Prostate gland (tissue), 2 donors: ENCODE results near the gene NYAP2. TPM values are rescaled to one million over a fixed set of nuclear protein-coding genes. Genes with fewer than 3 reads are reported as not detected.

ENCODE experiments used
- DNase-seq: peaks from one replicate; pipeline ENCODE4 v3.0.0-alpha.2; 2019; ENCODE audit warnings: low spot score
- H3K27ac ChIP-seq, 2 donors: fragments of 200-600 bp; sonication (generic); 2 replicates each; pipeline ENCODE4 v1.5.1; 2017 to 2019
- H3K27me3 ChIP-seq: fragments of 200-600 bp; sonication (generic); replicated peaks from 2 replicates; pipeline ENCODE4 v1.5.1; 2019; ENCODE audit not compliant: insufficient read depth
- H3K36me3 ChIP-seq, 2 donors: fragments of 200-600 bp; sonication (generic); 1 replicate in 1 of 2; 2 replicates in 1 of 2; pipeline versions ENCODE4 v1.5.1 to v1.8.1; 2017 to 2019
- H3K4me1 ChIP-seq: fragments of 200-600 bp; sonication (generic); replicated peaks from 2 replicates; pipeline ENCODE4 v1.5.1; 2019
- H3K4me3 ChIP-seq, 2 donors: fragments of 200-600 bp; sonication (generic); 2 replicates each; pipeline ENCODE4 v1.5.1; 2017 to 2019
- H3K9me3 ChIP-seq: fragments of 200-600 bp; sonication (generic); 2 replicates; pipeline ENCODE4 v1.5.1; 2017
- CTCF ChIP-seq, 4 experiments: fragments of 200-600 bp in 2 of 4; fragments of 450-650 bp in 2 of 4; sonication (generic) in 2 of 4; IDR thresholded peaks; 1 replicate in 3 of 4; 2 replicates in 1 of 4; pipeline ENCODE4 v1.5.1; 2016 to 2019; ENCODE audit warnings: antibody characterized with exemption in 4 of 4, mild to moderate bottlenecking in 2 of 4, moderate library complexity in 2 of 4
- POLR2A ChIP-seq: fragments of 450-650 bp; IDR thresholded peaks from one replicate; pipeline ENCODE4 v1.6.1; 2016; ENCODE audit warnings: antibody characterized with exemption, mild to moderate bottlenecking
- POLR2AphosphoS5 ChIP-seq: sonication (generic); formaldehyde crosslinking; IDR thresholded peaks from one replicate; pipeline ENCODE4 v1.6.1; 2017; ENCODE audit warnings: antibody characterized with exemption
- WGBS: methylation state at CpG from one replicate; pipeline ENCODE4 v1.1.5; 2018; 5-methylcytosine and 5-hydroxymethylcytosine counted together
- intact Hi-C: fragments of 100-400 bp; cut with DNase I; formaldehyde crosslinking; loops from one replicate; pipeline ENCODE4 v1.14.2; 2022
- total RNA-seq, 2 donors: library from RNA; depleted of rRNA; stranded (reverse); fragments of >200 nt; gene quantifications; one replicate each; pipeline ENCODE4 v1.1.0, GENCODE V29; 2016

NYAP2 gene
- total RNA-seq, 2 donors from 2014 or later, result 0.14 TPM; not detected in 1

GRCh38 chr2:225431105-225431863 lies 31.8 kb downstream of the NYAP2 start:
- Histone ChIP-seq H3K4me1 (no peaks in the 10 kb centered on the region), H3K36me3 (no peaks in the 10 kb centered on the region), H3K4me3 (no peak overlapping the region), H3K27me3 (no peaks in the 10 kb centered on the region), H3K27ac (no peak overlapping the region), H3K9me3 (no peaks in the 10 kb centered on the region)
- no peak for DNase-seq
- no peak for TF ChIP-seq POLR2AphosphoS5
- TF ChIP-seq CTCF (IDR thresholded peaks at IDR 0.05), result no peak
- no peak for TF ChIP-seq POLR2A
- intact Hi-C loops, result no loop called here
- 58% methylated on average over 5 of the region's 5 CpGs for WGBS

DNA sequence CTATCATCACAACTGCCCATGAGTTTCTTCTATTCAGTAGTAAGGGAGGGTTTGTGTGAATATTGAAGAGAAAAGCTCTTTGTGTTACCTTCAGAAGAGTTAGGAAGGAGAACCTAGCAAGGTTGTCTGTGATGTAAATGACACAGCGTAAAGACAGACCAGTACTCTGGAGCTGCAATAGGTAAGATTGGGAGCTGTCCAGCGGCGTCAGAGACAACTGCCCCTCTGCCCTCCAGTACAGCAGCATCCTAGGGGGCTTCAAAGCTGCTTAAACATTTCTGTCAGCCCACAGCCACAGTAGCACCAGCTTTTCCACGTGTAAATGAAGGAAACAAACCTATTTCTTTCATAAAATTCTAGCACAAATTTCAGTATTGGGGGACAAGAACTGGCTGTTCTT lies 34.5 kb downstream of the NYAP2 start:
- no peak overlapping the region for H3K27ac ChIP-seq
- H3K27me3 ChIP-seq, result peaks cover 5% of the 10 kb centered on the region
- H3K36me3 ChIP-seq, result no peaks in the 10 kb centered on the region
- intact Hi-C loops, result no loop called here
- 25% methylated on average over 4 of the region's 4 CpGs for WGBS
- H3K4me1 ChIP-seq, result no peaks in the 10 kb centered on the region
- no peak for DNase-seq
- H3K9me3 ChIP-seq, result no peaks in the 10 kb centered on the region
- TF ChIP-seq POLR2AphosphoS5 (no peak), CTCF (IDR thresholded peaks at IDR 0.05) (no peak), POLR2A (no peak)
- no peak overlapping the region for H3K4me3 ChIP-seq

DNA sequence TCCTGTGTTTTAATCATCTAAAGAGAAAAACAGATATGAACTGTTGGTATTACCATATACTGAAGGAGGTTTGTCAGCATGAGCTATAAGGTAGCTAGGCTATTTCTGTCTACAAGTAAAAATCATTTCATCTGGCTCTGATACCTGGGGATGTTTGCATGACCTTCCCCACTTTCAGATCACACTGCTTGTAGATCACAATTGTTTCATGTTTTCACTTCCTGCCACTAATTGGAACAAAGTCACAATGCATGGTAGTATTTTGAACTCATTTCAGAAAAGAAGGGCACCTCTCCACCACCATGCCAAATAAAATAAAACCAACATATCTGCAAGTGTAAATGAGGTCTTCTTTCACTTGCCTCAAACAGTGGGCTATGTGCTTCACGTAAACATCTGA lies 37.8 kb downstream of the NYAP2 start:
- intact Hi-C loops, result no loop called here
- no peak overlapping the region for H3K27ac ChIP-seq
- DNase-seq, result no peak
- no peaks in the 10 kb centered on the region for H3K4me1 ChIP-seq
- 90% methylated on average over 1 of the region's 1 CpG for WGBS
- no peaks in the 10 kb centered on the region for H3K36me3 ChIP-seq
- H3K27me3 ChIP-seq, result peaks cover 5% of the 10 kb centered on the region
- no peak overlapping the region for H3K4me3 ChIP-seq
- no peaks in the 10 kb centered on the region for H3K9me3 ChIP-seq
- TF ChIP-seq CTCF (IDR thresholded peaks at IDR 0.05) (no peak), POLR2AphosphoS5 (no peak), POLR2A (no peak)

DNA sequence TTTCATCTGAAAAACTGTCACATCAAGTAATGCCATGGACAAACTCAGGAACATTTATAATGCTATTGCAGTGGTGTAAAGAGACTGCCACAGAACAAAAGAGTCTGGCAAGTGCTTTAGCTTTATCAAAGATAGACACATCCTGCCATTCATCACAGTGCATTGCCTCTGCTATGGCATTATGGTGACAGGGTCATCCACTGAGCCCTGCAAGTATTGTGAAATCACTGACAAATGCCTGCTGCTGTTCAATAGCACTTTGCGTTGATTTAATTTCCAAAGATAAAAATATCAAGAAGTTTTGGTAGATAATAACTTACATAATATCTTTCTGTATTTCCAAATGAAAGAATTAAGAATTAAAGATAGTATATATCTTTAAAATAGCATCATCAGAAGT lies 38.7 kb downstream of the NYAP2 start:
- Histone ChIP-seq H3K9me3 (no peaks in the 10 kb centered on the region), H3K36me3 (no peaks in the 10 kb centered on the region), H3K4me1 (no peaks in the 10 kb centered on the region), H3K27ac (no peak overlapping the region), H3K27me3 (peaks cover 5% of the 10 kb centered on the region), H3K4me3 (no peak overlapping the region)
- DNase-seq, result no peak
- WGBS, result 88% methylated on average over 1 of the region's 1 CpG
- intact Hi-C loops, result no loop called here
- TF ChIP-seq CTCF (IDR thresholded peaks at IDR 0.05) (no peak), POLR2A (no peak), POLR2AphosphoS5 (no peak)

DNA sequence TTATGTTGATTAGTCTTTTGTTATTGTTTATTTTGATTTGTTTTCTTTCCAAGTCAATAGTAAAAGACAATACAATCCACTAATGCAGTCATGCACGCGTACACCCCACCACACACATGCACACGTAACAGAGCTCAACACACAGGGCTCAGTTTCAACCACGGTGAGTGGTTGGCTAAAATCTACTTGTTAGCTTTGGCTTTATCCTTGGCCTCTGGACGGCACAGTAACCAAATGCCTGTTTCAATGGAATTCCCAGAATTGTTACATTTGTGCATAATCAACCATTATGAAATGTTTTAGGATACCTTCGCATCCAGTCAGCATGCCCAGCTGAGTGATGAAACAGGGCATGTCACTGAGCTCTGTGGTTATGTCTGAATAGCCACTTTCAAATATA lies 53.2 kb downstream of the NYAP2 start:
- no peak for DNase-seq
- no peak overlapping the region for H3K4me3 ChIP-seq
- intact Hi-C loops, result no loop called here
- no peaks in the 10 kb centered on the region for H3K36me3 ChIP-seq
- H3K9me3 ChIP-seq, result no peaks in the 10 kb centered on the region
- WGBS, result 86% methylated on average over 6 of the region's 6 CpGs
- no peak for TF ChIP-seq POLR2A
- no peak for TF ChIP-seq CTCF (IDR thresholded peaks at IDR 0.05)
- TF ChIP-seq POLR2AphosphoS5, result no peak
- H3K27me3 ChIP-seq, result no peaks in the 10 kb centered on the region
- H3K27ac ChIP-seq, result no peak overlapping the region
- no peaks in the 10 kb centered on the region for H3K4me1 ChIP-seq
